Ovary (tissue), 3 donors: Measurements from ENCODE around the gene ATP7B.

Experiments used
- CTCF ChIP-seq, 3 donors: fragments of 450-650 bp in 2 of 3; fragments of 200-600 bp in 1 of 3; IDR thresholded peaks; one replicate each; pipeline versions ENCODE4 v1.5.1 to v1.8.0; 2016 to 2022; ENCODE audit warnings: antibody characterized with exemption in 3 of 3, mild to moderate bottlenecking in 1 of 3
- EP300 ChIP-seq: sonication (generic); formaldehyde crosslinking; IDR thresholded peaks from one replicate; pipeline ENCODE4 v1.6.1; 2017; ENCODE audit warnings: antibody characterized with exemption
- POLR2A ChIP-seq: fragments of 450-650 bp; IDR thresholded peaks from one replicate; pipeline ENCODE4 v1.6.1; 2017; ENCODE audit warnings: antibody characterized with exemption, mild to moderate bottlenecking, moderate library complexity
- donor health status: DM: no; HTN: no; CAD: no.

- no peak for TF ChIP-seq POLR2A
- TF ChIP-seq EP300: no peak
- TF ChIP-seq CTCF (IDR thresholded peaks at IDR 0.05): no peak
These were observed 13.2 kb upstream of the ATP7B start, which contains the start of gene UTP14C for GRCh38 chr13:52024481-52024880.
